D721Med (cell line): ENCODE results near the gene PLPP1.

ENCODE experiments used
- DNase-seq: peaks from one replicate; pipeline ENCODE4 v3.0.0; 2011; ENCODE audit warnings: low spot score; ENCODE audit not compliant: insufficient read length
- FAIRE-seq: peaks from 2 replicates; lab custom pipeline; 2011; peaks lifted over from hg19 to GRCh38; lab: Jason Lieb, UNC
- TF ChIP-seq, protein P1 (sequence below): IDR thresholded peaks from 2 replicates; pipeline ENCODE4 v1.5.1; 2012; ENCODE audit warnings: mild to moderate bottlenecking, control low read depth; ENCODE audit not compliant: insufficient read depth; ENCODE audit errors: missing control alignments

The PLPP1 gene

DNA sequence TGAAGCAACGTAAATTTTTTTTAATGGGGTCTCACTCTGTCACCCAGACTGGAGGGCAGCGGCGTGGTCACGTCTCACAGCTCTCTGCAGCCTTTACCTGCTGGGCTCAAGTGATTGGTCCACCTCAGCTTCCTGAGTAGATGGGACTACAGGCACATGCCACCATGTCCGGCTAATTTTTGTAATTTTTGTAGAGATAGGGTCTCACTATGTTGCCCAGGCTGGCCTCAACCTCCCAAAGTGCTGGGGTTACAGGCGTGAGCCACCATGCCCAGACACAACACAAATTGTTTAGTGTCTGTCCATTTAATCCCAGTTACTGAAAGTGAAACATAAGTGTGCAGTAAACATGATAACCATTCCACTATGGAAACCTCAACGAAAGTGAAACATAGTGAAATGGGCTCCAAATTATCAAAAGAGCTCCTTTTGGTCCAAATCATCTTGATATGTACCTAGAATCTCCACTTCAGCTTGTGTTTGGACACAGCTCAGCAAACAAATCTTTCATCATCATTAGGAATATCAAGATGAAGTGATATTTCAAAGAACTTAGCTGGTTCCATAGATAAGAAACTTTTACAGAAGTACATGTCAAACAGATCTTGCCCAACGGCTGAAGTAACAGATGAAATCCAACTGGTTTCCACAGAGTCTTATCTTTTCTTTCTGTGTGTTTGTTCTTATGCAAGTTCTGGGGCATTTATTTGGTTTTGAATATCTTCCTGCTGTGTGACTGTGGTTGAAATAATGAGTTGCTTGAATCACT lies 41.2 kb upstream of the PLPP1 start:
- TF ChIP-seq, protein P1, sequence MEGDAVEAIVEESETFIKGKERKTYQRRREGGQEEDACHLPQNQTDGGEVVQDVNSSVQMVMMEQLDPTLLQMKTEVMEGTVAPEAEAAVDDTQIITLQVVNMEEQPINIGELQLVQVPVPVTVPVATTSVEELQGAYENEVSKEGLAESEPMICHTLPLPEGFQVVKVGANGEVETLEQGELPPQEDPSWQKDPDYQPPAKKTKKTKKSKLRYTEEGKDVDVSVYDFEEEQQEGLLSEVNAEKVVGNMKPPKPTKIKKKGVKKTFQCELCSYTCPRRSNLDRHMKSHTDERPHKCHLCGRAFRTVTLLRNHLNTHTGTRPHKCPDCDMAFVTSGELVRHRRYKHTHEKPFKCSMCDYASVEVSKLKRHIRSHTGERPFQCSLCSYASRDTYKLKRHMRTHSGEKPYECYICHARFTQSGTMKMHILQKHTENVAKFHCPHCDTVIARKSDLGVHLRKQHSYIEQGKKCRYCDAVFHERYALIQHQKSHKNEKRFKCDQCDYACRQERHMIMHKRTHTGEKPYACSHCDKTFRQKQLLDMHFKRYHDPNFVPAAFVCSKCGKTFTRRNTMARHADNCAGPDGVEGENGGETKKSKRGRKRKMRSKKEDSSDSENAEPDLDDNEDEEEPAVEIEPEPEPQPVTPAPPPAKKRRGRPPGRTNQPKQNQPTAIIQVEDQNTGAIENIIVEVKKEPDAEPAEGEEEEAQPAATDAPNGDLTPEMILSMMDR = no peak
- DNase-seq (no peak), FAIRE-seq (no peak)

DNA sequence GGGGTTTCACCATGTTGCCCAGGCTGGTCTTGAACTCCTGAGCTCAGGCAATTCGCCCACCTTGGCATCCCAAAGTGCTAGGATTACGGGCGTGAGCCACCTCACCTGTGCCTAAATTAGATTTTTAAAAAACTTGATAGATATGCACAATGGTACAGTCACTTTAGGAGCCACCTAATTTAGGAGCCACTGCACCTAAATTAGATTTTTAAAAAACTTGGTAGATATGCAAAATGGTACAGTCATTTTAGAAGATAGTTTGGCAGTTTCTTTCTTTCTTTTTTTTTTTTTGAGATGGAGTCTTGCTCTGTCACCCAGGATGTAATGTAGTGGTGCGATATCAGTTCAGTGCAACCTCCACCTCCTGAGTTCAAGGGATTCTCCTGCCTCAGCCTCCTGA lies 37.8 kb upstream of the PLPP1 start:
- TF ChIP-seq, protein P1 = no peak
- DNase-seq (no peak), FAIRE-seq (no peak)

DNA sequence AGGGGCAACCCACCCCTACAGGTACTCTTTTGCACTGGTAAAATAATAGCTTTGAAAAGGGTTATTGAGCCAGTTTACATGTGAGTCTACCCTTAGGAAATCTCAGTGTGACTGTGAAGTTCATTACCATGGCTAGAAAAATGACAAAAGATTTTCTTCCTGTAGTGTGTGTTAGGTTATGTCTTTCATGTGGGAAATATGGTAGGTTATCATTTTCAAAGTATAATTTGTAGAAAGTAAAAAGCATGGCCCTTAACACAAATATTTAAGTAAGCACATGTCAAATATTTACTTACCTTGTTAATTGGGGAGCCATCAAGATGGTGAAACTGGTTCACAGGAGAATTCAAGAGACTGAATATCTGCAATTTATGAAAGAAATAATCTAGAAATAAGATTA lies 37.3 kb upstream of the PLPP1 start:
- DNase-seq = no peak
- FAIRE-seq = no peak
- TF ChIP-seq, protein P1 = no peak

DNA sequence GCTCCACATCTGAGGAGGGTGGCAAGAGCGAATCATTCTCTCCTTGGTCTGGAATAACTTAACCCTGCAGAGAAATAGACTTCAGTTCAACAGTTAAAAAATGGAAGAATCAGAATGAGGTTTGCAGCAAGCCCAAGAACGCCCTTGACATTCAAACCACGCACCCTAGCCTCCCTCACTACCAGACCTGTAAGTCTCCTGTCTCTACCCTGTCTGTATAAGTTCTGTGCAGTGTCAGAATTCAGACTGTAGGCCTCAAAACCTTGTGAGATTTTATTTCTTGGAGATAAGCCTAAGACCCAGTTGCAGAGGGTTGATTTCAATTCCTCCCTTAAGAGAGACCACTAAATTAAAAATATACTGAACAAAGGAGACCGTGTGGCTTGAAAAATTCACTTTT lies 35.8 kb upstream of the PLPP1 start:
- FAIRE-seq (no peak), DNase-seq (no peak)
- TF ChIP-seq, protein P1 = no peak

DNA sequence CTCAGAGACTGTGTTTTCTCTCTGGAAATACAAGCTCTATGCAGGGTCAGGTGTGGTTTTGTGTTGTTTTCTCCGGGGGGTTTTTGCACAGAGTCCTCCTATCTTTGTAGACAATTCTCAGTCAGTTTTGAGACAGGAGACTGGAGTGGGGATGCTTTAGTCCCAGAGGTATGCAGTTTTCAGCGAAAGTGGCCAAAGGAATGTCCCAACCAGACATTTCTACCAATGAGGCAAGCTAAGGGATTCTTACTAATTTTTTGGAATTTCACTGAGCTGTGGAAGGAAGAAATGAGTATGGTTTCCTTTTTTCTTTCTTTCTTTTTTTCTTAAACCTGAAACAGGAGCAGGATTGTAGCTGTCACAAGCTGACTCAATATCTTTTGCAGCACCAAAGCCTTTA lies 35.3 kb upstream of the PLPP1 start:
- TF ChIP-seq, protein P1 = no peak
- FAIRE-seq (no peak), DNase-seq (no peak)

DNA sequence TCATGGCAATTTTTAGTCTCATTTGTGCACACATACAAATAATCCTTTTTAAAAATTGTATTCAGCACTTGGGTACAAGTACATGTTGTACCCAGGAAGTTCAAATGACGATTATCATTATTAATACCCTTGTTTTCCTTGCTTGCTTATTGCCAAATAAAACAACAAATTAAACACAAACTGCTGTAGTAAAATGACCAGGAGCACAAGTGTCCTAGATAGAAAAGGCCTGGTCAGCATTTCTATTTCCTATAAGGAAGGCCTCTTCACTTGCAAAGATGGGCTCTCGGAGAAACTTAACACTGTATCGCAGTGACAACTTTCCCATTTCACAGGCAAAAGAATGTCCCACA lies 34.7 kb upstream of the PLPP1 start:
- TF ChIP-seq, protein P1 = no peak
- DNase-seq (no peak), FAIRE-seq (no peak)
